Panc1 (cell line): ENCODE measurements around the gene SPRING1. TPM values are rescaled to one million over a fixed set of nuclear protein-coding genes. Genes with fewer than 3 reads are reported as not detected.
A peak's percentile ranks its signal among the peaks of the same experiment; 100 is the strongest.

Experiments
- ATAC-seq: fragments of 200-7000 bp; cut with Tn5 transposase; 2 replicates; pipeline ENCODE4 v1.9.1; 2020; ENCODE audit warnings: mild to moderate bottlenecking, moderate library complexity
- Bru-seq: library from RNA; stranded (reverse); fragments of 400-500 nt; gene quantifications from one replicate; lab custom pipeline; 2021; lab: Mats Ljungman, UMichigan
- BruChase-seq, 2 experiments: library from RNA; stranded (reverse); fragments of 400-500 nt; gene quantifications; one replicate each; lab custom pipeline; 2021; lab: Mats Ljungman, UMichigan
- BruUV-seq: library from RNA; stranded (reverse); fragments of 400-500 nt; replicated peaks from 2 replicates; lab custom pipeline; 2021; lab: Mats Ljungman, UMichigan
- CTCF ChIA-PET: fragments of 300-600 bp; sonication (Branson Sonifier 250); formaldehyde crosslinking; loops from one replicate; lab custom pipeline; 2022; ENCODE audit warnings: antibody characterized with exemption; lab: Charles Lee
- POLR2A ChIA-PET: fragments of 300-600 bp; sonication (Branson Sonifier 250); formaldehyde crosslinking; loops from one replicate; lab custom pipeline; 2022; ENCODE audit warnings: antibody characterized with exemption; lab: Charles Lee
- DNase-seq: peaks from one replicate; pipeline ENCODE4 v3.0.0-alpha.2; 2010; ENCODE audit warnings: low read depth, low spot score
- H3K27ac ChIP-seq: 2 replicates; pipeline ENCODE4 v1.5.1; 2011; ENCODE audit warnings: mild to moderate bottlenecking, low read length, inconsistent platforms
- H3K27me3 ChIP-seq: fragments of 200-500 bp; sonication (Bioruptor generic); 2 replicates; pipeline ENCODE4 v1.6.0; 2014; ENCODE audit warnings: low read length, inconsistent platforms; ENCODE audit not compliant: control insufficient read depth, insufficient read depth
- H3K36me3 ChIP-seq: fragments of 200-500 bp; sonication (Bioruptor generic); 2 replicates; pipeline ENCODE4 v1.5.1; 2014; ENCODE audit warnings: inconsistent platforms, mild to moderate bottlenecking, low read length, moderate library complexity; ENCODE audit not compliant: control insufficient read depth, insufficient read depth
- H3K4me1 ChIP-seq: 2 replicates; pipeline ENCODE4 v1.5.1; 2011; ENCODE audit warnings: inconsistent platforms, mild to moderate bottlenecking, low read length, moderate library complexity; ENCODE audit not compliant: control insufficient read depth, insufficient read depth
- H3K4me3 ChIP-seq, 2 experiments: 2 replicates each; pipeline ENCODE4 v1.5.1; 2011 to 2012; ENCODE audit warnings: low read depth in 2 of 2, low read length in 2 of 2, mild to moderate bottlenecking in 2 of 2, inconsistent platforms in 1 of 2, moderate library complexity in 1 of 2
- H3K9me3 ChIP-seq: fragments of 200-500 bp; sonication (Bioruptor generic); 2 replicates; pipeline ENCODE4 v1.5.1; 2014; ENCODE audit warnings: low read depth, mild to moderate bottlenecking, inconsistent platforms, low read length, moderate library complexity; ENCODE audit not compliant: control insufficient read depth, insufficient read depth
- POLR2AphosphoS5 ChIP-seq: IDR thresholded peaks from 2 replicates; pipeline ENCODE4 v1.6.1; 2012; ENCODE audit warnings: mild to moderate bottlenecking, low read depth, low read length, moderate library complexity
- SIN3A ChIP-seq: IDR thresholded peaks from 2 replicates; pipeline ENCODE4 v1.6.1; 2012; ENCODE audit warnings: low read depth, mild to moderate bottlenecking, low read length, moderate library complexity, borderline replicate concordance; ENCODE audit not compliant: insufficient read depth
- TCF7L2 ChIP-seq: IDR thresholded peaks from 2 replicates; pipeline ENCODE4 v1.6.1; 2011; ENCODE audit warnings: mild to moderate bottlenecking, low read depth, low read length, inconsistent platforms
- in situ Hi-C: cut with HindIII; loops from 2 replicates; pipeline ENCODE4 v1.10.0; 2016; ENCODE audit warnings: low sequenced_read_pairs, low pct_unique_long_range_greater_than_20kb
- intact Hi-C: fragments of 100-400 bp; cut with micrococcal nuclease; formaldehyde crosslinking; loops from one replicate; pipeline ENCODE4 v1.10.0; 2022; ENCODE audit not compliant: unreplicated experiment
- long read RNA-seq: library from polyadenylated mRNA; unstranded; transcript quantifications from one replicate; pipeline ENCODE4 v2.0.0, GENCODE V29; 2021; ENCODE audit not compliant: unreplicated experiment
- polyA plus RNA-seq: library from polyadenylated mRNA; unstranded; fragments of >200 nt; gene quantifications from one replicate; pipeline ENCODE4 v1.2.1, GENCODE V29; 2012; ENCODE audit warnings: missing spikeins; ENCODE audit not compliant: insufficient read length
- total RNA-seq: library from RNA; stranded (reverse); gene quantifications from one replicate; pipeline ENCODE4 v1.2.1, GENCODE V29; 2021; ENCODE audit not compliant: unreplicated experiment
- TF ChIP-seq, protein P1 (sequence below): fragments of 450-650 bp; IDR thresholded peaks from 2 replicates; pipeline ENCODE4 v1.5.1; 2017; ENCODE audit warnings: mild to moderate bottlenecking
- TF ChIP-seq, protein P2 (sequence below), 2 experiments: IDR thresholded peaks; 2 replicates each; pipeline ENCODE4 v1.6.1; 2011 to 2012; ENCODE audit warnings: low read depth in 2 of 2, control low read depth in 1 of 2, low read length in 1 of 2, mild to moderate bottlenecking in 1 of 2, moderate library complexity in 1 of 2; ENCODE audit not compliant: insufficient read depth in 1 of 2

Gene SPRING1, protein sequence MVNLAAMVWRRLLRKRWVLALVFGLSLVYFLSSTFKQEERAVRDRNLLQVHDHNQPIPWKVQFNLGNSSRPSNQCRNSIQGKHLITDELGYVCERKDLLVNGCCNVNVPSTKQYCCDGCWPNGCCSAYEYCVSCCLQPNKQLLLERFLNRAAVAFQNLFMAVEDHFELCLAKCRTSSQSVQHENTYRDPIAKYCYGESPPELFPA
- total RNA-seq (71.1 TPM), Bru-seq, nascent RNA (percentile 81 among the genes with signal in this experiment), BruChase-seq, experiment 1, labeled RNA remaining after a 2-hour chase (percentile 92 among the genes with signal in this experiment), BruChase-seq, experiment 2, labeled RNA remaining after a 6-hour chase (percentile 97 among the genes with signal in this experiment)
- 56.0 TPM for polyA plus RNA-seq
- long read RNA-seq, full-length matches to known transcripts, result 75 of 111 reads
- long read RNA-seq, partial matches to known transcripts, result 13 of 111 reads
- long read RNA-seq, other reads (novel, unspliced or antisense), result 23 of 111 reads

DNA sequence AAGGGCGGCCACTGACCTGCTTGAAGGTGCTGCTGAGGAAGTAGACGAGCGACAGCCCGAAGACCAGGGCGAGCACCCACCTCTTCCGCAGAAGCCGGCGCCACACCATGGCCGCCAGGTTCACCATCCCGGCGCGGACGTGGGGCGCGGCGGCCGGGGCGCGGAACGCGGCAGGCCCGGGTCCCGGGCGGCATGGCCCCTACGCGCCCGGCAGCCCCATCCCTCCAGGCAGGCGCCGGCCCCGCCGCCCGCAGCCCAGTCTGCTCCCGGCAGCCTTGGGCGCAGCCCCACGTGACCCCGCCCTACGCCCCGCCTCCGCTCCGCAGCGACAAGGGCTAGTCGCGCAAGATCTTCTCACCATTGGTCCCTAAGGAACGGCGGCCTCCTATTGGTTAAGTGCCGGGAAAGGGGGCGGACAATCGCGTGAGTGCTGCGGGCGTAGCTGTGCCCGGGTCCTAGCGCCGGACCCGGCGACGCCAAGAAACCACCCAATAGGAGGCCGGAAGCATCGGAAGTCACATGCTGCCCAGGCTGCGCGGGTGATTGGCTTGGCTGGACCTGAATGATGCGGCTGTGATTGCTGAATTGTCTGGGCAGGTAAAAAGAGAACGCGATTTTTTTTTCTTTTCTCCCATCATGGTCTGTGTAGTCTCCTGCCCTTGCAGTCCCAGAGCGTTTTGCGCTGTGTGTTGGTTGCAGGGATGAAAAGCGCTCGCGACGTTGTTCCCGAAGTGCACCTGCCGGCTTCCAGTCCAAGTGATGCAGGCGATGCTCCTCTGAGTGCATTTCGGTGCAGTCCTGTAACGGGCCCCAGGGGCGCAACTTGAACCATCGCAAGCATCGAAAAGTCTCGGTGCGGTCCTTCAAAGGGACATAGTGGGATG, at the start of gene SPRING1, which contains the start of gene RNFT2:
TSS of gene SPRING1 (minus strand) at position 296 of the 884 bp plus-strand sequence. CDS start at position 127, 169 bp downstream.
TSS of gene RNFT2 (plus strand) at position 542 of the 884 bp plus-strand sequence. CDS start 2,183 bp downstream, outside the sequence.
- TF ChIP-seq, protein P1, sequence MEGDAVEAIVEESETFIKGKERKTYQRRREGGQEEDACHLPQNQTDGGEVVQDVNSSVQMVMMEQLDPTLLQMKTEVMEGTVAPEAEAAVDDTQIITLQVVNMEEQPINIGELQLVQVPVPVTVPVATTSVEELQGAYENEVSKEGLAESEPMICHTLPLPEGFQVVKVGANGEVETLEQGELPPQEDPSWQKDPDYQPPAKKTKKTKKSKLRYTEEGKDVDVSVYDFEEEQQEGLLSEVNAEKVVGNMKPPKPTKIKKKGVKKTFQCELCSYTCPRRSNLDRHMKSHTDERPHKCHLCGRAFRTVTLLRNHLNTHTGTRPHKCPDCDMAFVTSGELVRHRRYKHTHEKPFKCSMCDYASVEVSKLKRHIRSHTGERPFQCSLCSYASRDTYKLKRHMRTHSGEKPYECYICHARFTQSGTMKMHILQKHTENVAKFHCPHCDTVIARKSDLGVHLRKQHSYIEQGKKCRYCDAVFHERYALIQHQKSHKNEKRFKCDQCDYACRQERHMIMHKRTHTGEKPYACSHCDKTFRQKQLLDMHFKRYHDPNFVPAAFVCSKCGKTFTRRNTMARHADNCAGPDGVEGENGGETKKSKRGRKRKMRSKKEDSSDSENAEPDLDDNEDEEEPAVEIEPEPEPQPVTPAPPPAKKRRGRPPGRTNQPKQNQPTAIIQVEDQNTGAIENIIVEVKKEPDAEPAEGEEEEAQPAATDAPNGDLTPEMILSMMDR, result no peak
- TF ChIP-seq SIN3A (peak; percentile 76; the same call in 1 of the 2 replicates), TCF7L2 (0 out of 2 replicates have a peak, but pooled peaks have one; percentile 45), POLR2AphosphoS5 (peak; percentile 79)
- TF ChIP-seq, protein P2, sequence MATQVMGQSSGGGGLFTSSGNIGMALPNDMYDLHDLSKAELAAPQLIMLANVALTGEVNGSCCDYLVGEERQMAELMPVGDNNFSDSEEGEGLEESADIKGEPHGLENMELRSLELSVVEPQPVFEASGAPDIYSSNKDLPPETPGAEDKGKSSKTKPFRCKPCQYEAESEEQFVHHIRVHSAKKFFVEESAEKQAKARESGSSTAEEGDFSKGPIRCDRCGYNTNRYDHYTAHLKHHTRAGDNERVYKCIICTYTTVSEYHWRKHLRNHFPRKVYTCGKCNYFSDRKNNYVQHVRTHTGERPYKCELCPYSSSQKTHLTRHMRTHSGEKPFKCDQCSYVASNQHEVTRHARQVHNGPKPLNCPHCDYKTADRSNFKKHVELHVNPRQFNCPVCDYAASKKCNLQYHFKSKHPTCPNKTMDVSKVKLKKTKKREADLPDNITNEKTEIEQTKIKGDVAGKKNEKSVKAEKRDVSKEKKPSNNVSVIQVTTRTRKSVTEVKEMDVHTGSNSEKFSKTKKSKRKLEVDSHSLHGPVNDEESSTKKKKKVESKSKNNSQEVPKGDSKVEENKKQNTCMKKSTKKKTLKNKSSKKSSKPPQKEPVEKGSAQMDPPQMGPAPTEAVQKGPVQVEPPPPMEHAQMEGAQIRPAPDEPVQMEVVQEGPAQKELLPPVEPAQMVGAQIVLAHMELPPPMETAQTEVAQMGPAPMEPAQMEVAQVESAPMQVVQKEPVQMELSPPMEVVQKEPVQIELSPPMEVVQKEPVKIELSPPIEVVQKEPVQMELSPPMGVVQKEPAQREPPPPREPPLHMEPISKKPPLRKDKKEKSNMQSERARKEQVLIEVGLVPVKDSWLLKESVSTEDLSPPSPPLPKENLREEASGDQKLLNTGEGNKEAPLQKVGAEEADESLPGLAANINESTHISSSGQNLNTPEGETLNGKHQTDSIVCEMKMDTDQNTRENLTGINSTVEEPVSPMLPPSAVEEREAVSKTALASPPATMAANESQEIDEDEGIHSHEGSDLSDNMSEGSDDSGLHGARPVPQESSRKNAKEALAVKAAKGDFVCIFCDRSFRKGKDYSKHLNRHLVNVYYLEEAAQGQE (IDR thresholded peaks at IDR 0.05; ENCODE audit: insufficient read depth in 1 of 2, low read depth in 2 of 2, low read length in 1 of 2), result no peak
- ChIA-PET CTCF (interaction anchor here (0.6 kb wide), 1 partner anchor 44 kb away, joined by 3 read pairs; no protein-coding TSS in a partner anchor), POLR2A (no interaction called here)
- in situ Hi-C loops, result no loop called here
- Histone ChIP-seq H3K27me3 (no peaks in the 10 kb centered on the region), H3K27ac (peak within 1 kb of the TSS; percentile 74), H3K4me1 (peaks cover 17% of the 10 kb centered on the region), H3K4me3 (peak within 1 kb of the TSS; percentile 90 to 92), H3K36me3 (peaks cover 2% of the 10 kb centered on the region; the same call in 1 of the 2 replicates), H3K9me3 (no peaks in the 10 kb centered on the region)
- ATAC-seq, result peak; percentile 99
- TSS peak; percentile 74 for BruUV-seq
- intact Hi-C loops, result loop anchor here (10.0 kb wide), 1 partner anchor 147 kb away; the partner anchor contains the start of gene HRK
- peak; percentile 92 for DNase-seq

DNA sequence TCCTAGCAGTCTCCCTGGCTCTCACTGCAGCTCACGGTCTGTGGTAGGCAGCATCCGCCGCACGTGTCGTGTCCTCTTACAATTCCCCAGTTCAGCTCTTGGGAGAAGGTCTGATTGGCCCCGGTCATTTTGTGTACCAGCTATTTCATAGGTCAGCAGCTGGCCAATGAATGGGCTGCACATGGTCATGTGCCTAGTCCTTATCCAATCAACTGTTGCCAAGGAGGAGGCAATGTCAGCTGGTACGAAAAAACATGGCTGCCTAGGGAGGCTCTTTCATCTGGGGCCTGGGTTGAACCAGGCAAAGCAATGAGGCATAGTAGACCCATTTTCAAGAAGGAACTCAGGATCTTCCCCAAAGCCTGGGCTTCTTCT, 46.4 kb upstream of the SPRING1 start:
- Histone ChIP-seq H3K27me3 (no peaks in the 10 kb centered on the region), H3K4me1 (no peaks in the 10 kb centered on the region), H3K36me3 (no peaks in the 10 kb centered on the region), H3K27ac (no peak overlapping the region), H3K9me3 (no peaks in the 10 kb centered on the region), H3K4me3 (no peak overlapping the region)
- POLR2A ChIA-PET, result no interaction called here
- DNase-seq (no peak), ATAC-seq (no peak)
- no TSS peak for BruUV-seq
- intact Hi-C loops, result no loop called here
- in situ Hi-C loops, result no loop called here
- CTCF ChIA-PET, result no interaction called here
- TF ChIP-seq, protein P1, result no peak
- TF ChIP-seq SIN3A (no peak), TCF7L2 (no peak), POLR2AphosphoS5 (no peak)
- TF ChIP-seq, protein P2 (IDR thresholded peaks at IDR 0.05; ENCODE audit: insufficient read depth in 1 of 2, low read depth in 2 of 2, low read length in 1 of 2), result no peak
